Activated T-cell treated with anti-CD3 and anti-CD28 coated beads for 24 hours (primary cell): ENCODE data around the gene ADCY2.
"Not testable (repeated sequence)": the region's sequence is repeated elsewhere in the genome, so short reads cannot be mapped to it uniquely, and the experiment has no call there.

Experiments used
- DNase-seq: peaks from one replicate; pipeline ENCODE4 v3.0.0-alpha.2; 2020; ENCODE audit warnings: low read depth

The ADCY2 gene

GRCh38 chr5:7395432-7395946, 449 bp upstream of the ADCY2 start:
- no peak for DNase-seq

GRCh38 chr5:7396713-7397454, 946 bp downstream of the ADCY2 start:
- no peak for DNase-seq

DNA sequence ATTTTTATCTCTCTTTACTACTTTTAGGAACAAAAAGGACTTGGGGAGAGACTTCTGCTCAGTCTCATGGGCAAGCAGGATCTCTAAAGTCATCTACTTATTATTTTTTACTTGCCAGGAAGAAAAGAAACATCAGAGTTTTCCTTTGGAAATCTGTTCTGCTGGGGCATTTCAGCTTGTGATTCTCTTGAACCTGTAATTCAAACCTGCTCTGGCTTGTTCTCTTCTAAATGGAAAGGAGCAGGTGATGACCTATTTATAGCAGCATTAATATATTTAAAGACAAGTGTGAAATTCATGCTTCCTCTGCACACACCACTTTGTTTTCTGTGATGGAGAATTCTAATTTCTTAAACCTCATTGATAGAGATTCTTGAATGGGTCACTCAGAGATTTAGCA, 2.0 kb downstream of the ADCY2 start:
- no peak for DNase-seq

GRCh38 chr5:7398596-7399280, 2.8 kb downstream of the ADCY2 start:
- DNase-seq = no peak

- DNase-seq = no peak
Observed at GRCh38 chr5:7405277-7405676, 9.3 kb downstream of the ADCY2 start.

DNA sequence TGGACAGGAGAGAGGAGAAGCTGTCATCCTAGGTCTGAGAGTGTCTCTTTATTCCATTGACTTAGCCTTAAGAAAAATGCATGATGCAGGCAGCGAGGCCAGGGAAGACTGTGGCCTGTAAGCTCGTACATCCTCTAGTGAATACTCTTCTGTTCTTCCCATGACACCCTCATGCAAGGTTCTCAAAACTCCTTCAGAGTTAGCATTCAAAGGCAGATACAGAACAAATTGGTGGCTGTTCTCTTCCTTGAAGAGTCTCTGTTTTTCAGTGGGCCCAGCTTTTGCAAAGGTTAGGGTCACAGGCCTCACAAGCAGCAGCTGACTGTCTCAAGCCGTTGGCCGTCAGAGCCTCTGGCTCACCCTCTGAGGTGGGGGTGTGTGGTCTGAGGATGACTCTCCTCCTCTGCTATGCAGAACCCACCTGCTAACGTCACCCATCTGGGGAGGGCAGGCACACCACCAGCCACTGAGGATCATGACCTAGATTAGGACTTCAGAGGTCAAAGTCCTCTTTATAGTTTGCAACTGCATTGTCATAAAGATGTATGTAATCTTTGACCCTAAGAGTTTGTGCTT, 15.1 kb downstream of the ADCY2 start:
- DNase-seq = no peak

- no peak for DNase-seq
Observed at GRCh38 chr5:7412409-7412808, 16.5 kb downstream of the ADCY2 start.

DNA sequence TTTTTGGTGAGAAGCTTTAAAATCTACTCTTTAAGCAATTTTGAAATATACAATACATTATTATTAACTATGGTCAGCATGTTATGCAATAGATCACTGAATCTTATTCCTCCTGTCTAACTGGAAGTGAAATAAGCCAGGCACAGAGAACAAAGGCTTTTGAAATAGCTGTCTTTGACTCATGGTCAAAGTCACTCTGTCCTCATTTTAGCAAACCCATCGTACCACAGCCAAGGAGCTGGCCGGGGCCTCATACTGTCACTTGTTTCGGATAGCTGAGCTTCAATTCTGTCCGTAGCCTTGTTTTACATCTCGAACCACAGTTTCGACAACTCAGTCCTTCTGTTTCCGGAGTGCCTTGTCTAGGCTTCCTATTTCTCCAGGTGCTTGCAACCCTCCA, 19.2 kb downstream of the ADCY2 start:
- DNase-seq = no peak

DNA sequence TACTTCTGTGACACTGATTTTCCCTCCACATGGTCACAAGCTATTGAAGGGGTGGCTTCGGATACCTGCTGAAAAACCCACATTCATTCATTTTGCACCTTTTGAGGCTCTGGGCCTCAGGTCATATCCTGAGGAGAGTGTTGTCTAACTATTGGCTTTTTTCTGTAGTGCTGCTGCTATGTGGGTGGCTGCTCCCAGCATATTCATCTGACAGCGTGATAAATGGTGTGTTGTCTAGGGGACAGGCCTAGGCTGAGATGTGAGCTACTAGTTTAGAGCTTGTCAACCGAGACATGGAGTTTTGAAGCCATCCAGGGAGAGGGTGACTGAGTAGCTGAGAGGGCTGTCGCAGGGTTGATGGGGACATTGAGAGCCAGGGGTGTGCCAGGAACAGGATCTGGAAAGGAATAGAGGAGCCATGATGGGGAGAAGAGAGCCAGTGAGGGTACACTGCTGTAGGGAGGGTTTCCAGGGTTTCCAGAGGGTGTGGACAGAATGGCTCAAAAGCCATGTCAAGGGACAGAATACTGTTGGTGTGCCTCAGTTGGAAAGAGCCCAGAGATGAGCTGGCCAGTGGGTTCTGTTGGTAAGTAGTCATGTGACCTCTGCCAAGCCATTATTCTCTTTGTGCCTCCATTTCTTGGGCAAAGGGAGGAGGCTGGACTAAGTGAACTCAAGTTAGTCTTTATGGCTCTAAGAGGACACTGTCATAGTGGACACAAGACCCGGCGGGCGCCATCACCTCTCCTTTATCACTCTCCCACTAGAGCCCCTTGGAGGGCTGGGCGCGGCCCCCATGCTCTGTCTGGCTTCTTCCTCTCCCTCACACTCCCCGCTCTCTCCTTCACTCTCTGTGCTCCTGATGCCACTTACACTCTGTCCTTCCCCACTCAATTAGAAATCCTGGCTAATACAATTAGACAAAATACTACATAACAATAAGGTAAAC, 19.9 kb downstream of the ADCY2 start:
- DNase-seq = no peak

DNA sequence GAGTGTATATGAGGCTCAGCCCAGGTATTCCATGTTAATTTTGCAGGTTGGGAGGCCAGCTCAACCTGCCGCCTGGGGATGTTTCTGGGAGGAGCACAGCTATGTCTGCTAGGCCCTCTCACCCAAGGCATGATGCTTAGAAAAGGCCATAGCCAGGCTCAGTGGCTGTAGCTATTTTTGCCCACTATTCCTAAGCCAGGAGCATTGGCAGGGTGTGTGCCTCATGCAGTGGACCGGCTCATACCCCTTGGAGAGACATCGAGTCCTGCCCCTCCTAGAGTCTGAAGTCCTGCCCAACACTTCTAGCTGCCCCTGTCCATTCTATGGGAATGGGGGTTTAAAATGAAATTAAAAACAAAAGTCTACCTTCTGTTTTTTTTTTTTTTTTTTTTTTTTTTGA, 22.3 kb downstream of the ADCY2 start:
- no peak for DNase-seq

DNA sequence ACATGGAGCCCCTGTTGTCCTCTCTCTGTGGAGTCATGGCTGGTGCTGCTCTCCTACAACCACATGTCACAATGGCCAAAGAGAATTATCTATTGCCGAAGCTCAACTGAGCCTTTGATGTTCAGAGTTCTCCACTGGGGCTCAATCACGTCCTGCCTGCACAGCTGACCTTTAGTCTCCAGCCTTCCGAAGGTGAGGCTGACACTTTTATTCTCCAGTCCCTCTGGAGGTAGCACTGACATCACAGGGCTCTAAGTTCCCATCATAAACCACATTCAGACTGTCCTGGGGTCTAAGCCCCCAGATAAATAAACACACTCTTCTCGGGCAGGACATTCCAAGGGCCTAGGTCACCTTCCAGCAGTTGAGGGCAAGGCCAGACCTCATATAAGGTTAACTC, 23.4 kb downstream of the ADCY2 start:
- no peak for DNase-seq

DNA sequence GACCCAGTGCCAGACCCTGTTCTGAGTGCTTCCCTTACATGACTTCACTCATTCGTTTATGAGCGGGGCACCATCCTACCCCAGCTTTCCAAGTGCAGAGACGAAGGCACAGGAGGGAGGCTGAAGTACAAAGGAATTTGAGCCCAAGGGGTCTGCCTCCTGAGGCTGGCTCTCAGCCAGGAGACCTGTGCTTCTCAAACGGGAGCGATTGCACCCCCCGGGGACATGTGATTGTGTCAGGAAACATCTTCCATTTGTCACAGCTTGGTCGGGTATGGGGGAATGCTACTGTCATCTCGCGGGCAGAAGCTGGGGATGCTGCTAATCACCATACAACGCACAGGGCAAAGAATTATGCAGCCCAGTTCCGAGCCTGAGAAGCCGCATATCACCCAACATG, 23.9 kb downstream of the ADCY2 start:
- DNase-seq = no peak

- no peak for DNase-seq
Observed at GRCh38 chr5:7420510-7421280, 24.8 kb downstream of the ADCY2 start.

DNA sequence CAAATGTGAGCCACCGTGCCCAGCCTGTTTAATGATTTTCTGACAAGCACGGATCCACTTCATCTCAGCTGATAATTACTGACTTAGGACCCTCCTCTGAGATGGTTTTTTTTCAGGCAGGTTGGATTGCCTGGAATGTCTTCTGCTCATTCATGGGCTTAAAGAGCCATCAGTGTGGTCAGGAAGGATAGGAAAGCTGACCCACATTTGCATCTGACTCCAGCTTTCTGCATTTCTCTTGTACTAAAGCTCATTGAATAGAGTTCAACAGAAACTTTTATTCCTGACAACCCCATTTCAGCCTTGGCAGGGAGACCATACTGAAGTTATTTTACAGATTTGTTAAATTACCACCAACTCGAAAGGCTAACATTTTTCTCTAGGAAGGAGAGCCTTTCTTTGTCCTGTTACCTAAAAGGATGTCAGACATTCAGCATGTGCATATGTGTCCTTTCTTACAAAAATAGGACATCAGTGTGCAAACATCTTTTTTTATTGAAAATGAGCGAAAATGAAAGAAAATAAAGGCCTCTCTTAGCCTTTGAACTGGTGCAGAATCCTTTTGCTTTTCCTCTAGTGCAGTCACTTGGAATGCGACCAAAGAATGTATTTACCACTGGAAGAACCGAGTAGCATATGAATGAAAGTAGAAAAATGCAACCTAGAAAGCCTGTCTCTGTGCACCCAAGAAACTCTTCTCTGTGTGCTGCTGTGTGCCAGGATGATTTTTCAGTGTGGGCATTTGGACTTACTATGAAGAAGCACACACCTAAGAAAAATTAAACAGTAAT, 26.6 kb downstream of the ADCY2 start:
- DNase-seq = no peak

DNA sequence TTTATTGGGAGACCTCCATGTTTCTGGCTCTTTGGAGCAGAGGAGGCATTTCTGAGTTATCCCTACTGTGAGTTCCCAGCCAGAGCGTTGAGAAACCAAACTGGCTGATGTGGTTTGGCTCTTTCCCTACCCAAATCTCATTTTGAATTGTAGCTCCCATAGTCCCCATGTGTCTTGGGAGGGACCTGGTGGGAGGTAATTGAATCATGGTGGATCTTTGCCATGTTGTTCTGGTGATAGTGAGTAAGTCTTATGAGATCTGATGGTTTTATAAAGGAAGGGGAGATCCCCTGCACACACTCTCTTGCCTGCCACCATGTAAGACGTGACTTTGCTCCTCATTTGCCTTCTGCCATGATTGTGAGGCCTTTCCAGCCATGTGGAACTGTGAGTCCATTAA, 27.3 kb downstream of the ADCY2 start:
- DNase-seq = not testable (repeated sequence)

DNA sequence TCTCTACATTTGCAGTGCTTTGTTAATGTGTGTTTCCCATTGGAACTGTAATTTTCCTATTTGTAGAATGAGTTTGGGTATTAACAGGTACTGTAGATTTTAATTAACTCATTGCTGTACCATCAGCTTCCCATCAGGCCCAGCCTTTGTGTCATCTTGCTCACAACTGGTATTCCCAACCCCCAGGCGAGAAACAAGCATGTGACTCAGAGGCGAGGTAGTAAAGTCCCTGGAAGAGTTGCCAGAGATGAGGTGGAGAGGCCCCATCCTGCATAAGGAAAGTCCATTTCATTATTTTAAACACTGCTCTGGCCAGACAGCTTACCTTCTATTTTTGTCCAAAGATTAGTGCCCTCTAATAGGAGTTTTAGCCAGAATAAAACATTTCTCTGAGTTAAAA, 29.9 kb downstream of the ADCY2 start:
- no peak for DNase-seq

- no peak for DNase-seq
Observed at GRCh38 chr5:7426284-7426683, 30.3 kb downstream of the ADCY2 start.

GRCh38 chr5:7434914-7435313, 39.0 kb downstream of the ADCY2 start:
- DNase-seq = no peak

DNA sequence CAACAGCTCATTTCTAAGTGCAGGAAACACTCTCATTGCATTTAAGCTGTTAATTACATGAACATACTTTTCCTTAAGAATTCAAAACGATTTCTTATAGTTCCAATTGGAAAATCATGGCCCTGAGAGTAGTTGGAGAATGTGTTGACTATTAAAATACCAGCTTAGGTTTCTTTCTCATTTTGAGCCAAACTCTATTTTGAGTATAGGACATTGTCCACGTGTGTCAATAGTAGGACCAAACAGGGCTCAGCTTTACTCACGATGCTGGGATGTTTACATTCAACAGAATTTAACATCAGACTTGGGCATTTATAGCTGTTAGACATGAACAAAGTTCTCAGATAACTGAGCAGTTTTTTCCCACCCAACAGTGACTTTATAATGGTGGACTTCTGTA, 39.6 kb downstream of the ADCY2 start:
- DNase-seq = no peak

DNA sequence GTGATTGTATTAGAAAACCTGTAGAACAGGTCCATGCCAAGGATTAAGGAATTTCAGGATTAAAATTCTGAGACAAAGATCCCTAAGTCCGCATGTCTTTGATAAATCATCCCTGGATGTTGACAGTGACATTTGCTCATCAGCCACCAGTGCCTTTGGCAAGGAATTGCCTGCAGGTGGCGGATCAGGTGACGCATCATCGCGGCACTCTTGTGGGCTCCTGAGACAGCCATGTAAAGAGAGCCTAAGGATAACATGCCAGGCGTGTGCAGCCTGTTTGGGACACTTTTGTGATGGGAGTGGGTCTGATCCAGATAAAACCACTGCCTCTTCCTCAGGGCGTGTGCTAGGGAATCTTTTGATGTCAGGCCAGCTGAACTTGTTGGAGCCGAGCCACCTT, 40.6 kb downstream of the ADCY2 start:
- DNase-seq = no peak

DNA sequence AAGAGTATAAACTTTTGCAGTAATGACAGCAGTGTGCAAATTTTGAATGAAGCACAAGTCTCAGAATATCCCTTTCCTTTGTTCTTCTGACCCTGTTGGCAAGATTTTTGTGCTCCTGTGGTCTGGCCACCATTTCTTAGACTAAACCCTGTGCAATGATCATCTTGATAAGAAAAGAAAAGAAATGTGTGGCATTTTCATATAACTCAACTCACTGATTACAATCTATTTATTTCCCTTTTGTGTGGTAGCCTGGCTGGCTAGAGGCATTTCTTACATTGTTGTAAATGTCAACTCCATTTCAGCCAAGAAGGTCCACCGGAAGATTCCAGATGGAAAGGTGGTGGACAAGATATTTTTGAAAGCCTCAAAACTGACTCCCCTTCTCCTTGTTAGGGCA, 41.9 kb downstream of the ADCY2 start:
- DNase-seq = no peak
